Activated naive CD4-positive, alpha-beta T cell treated with anti-CD3 and anti-CD28 coated beads, Interleukin-2, amount 50 U/mL, for 24 hours (primary cell): ENCODE measurements around the gene TOP3B.
A peak's percentile ranks its signal among the peaks of the same experiment; 100 is the strongest.

Experiments used
- H3K27ac Mint-ChIP-seq: one replicate; pipeline ENCODE4 v1.8.0; 2021; ENCODE audit warnings: mild to moderate bottlenecking, mixed read lengths
- H3K27me3 Mint-ChIP-seq: one replicate; pipeline ENCODE4 v1.8.0; 2021; ENCODE audit warnings: mixed read lengths
- H3K36me3 Mint-ChIP-seq: one replicate; pipeline ENCODE4 v1.8.0; 2021; ENCODE audit warnings: mixed read lengths
- H3K4me1 Mint-ChIP-seq: one replicate; pipeline ENCODE4 v1.8.0; 2021; ENCODE audit warnings: mixed read lengths
- H3K4me3 Mint-ChIP-seq: one replicate; pipeline ENCODE4 v1.8.0; 2021; ENCODE audit warnings: mild to moderate bottlenecking, mixed read lengths
- H3K9me3 Mint-ChIP-seq: one replicate; pipeline ENCODE4 v1.8.0; 2021; ENCODE audit warnings: mixed read lengths

TOP3B gene

GRCh38 chr22:21937041-21937820, 45.4 kb downstream of the TOP3B start:
- H3K4me3 Mint-ChIP-seq: no peak overlapping the region
- no peaks in the 10 kb centered on the region for H3K9me3 Mint-ChIP-seq
- H3K36me3 Mint-ChIP-seq: peaks cover 1% of the 10 kb centered on the region
- H3K4me1 Mint-ChIP-seq: peaks cover 29% of the 10 kb centered on the region
- H3K27ac Mint-ChIP-seq: no peak overlapping the region
- H3K27me3 Mint-ChIP-seq: no peaks in the 10 kb centered on the region

- Mint-ChIP-seq H3K4me3 (no peak overlapping the region), H3K4me1 (peaks cover 22% of the 10 kb centered on the region), H3K36me3 (peaks cover 1% of the 10 kb centered on the region), H3K27ac (no peak overlapping the region), H3K9me3 (no peaks in the 10 kb centered on the region), H3K27me3 (no peaks in the 10 kb centered on the region)
Observed at GRCh38 chr22:21936151-21936775, 46.3 kb downstream of the TOP3B start.

GRCh38 chr22:21933910-21934309, 48.7 kb downstream of the TOP3B start:
- no peaks in the 10 kb centered on the region for H3K27me3 Mint-ChIP-seq
- peaks cover 1% of the 10 kb centered on the region for H3K36me3 Mint-ChIP-seq
- peaks cover 14% of the 10 kb centered on the region for H3K4me1 Mint-ChIP-seq
- no peak overlapping the region for H3K4me3 Mint-ChIP-seq
- H3K27ac Mint-ChIP-seq: no peak overlapping the region
- H3K9me3 Mint-ChIP-seq: no peaks in the 10 kb centered on the region

GRCh38 chr22:21933413-21933812, 49.2 kb downstream of the TOP3B start:
- Mint-ChIP-seq H3K27ac (no peak overlapping the region), H3K27me3 (no peaks in the 10 kb centered on the region), H3K4me3 (no peak overlapping the region), H3K36me3 (peaks cover 1% of the 10 kb centered on the region), H3K9me3 (no peaks in the 10 kb centered on the region), H3K4me1 (peaks cover 9% of the 10 kb centered on the region)

- Mint-ChIP-seq H3K27me3 (no peaks in the 10 kb centered on the region), H3K4me1 (no peaks in the 10 kb centered on the region), H3K36me3 (peaks cover 1% of the 10 kb centered on the region), H3K27ac (no peak overlapping the region), H3K4me3 (no peak overlapping the region), H3K9me3 (no peaks in the 10 kb centered on the region)
Observed at GRCh38 chr22:21932347-21932746, 50.2 kb downstream of the TOP3B start.

- H3K36me3 Mint-ChIP-seq: peaks cover 1% of the 10 kb centered on the region
- H3K4me1 Mint-ChIP-seq: no peaks in the 10 kb centered on the region
- no peaks in the 10 kb centered on the region for H3K27me3 Mint-ChIP-seq
- no peaks in the 10 kb centered on the region for H3K9me3 Mint-ChIP-seq
- H3K4me3 Mint-ChIP-seq: no peak overlapping the region
- H3K27ac Mint-ChIP-seq: no peak overlapping the region
Observed at GRCh38 chr22:21931056-21931455, 51.5 kb downstream of the TOP3B start.

GRCh38 chr22:21929253-21929652, 53.3 kb downstream of the TOP3B start:
- no peaks in the 10 kb centered on the region for H3K27me3 Mint-ChIP-seq
- H3K4me3 Mint-ChIP-seq: no peak overlapping the region
- no peaks in the 10 kb centered on the region for H3K4me1 Mint-ChIP-seq
- H3K27ac Mint-ChIP-seq: no peak overlapping the region
- no peaks in the 10 kb centered on the region for H3K9me3 Mint-ChIP-seq
- H3K36me3 Mint-ChIP-seq: no peaks in the 10 kb centered on the region

GRCh38 chr22:21928048-21928447, 54.5 kb downstream of the TOP3B start:
- no peaks in the 10 kb centered on the region for H3K27me3 Mint-ChIP-seq
- no peaks in the 10 kb centered on the region for H3K4me1 Mint-ChIP-seq
- no peak overlapping the region for H3K27ac Mint-ChIP-seq
- H3K9me3 Mint-ChIP-seq: no peaks in the 10 kb centered on the region
- H3K36me3 Mint-ChIP-seq: no peaks in the 10 kb centered on the region
- no peak overlapping the region for H3K4me3 Mint-ChIP-seq

GRCh38 chr22:21927174-21927823, 55.3 kb downstream of the TOP3B start:
- H3K9me3 Mint-ChIP-seq: no peaks in the 10 kb centered on the region
- H3K4me3 Mint-ChIP-seq: no peak overlapping the region
- no peaks in the 10 kb centered on the region for H3K27me3 Mint-ChIP-seq
- H3K27ac Mint-ChIP-seq: peak overlapping the region; percentile 41
- no peaks in the 10 kb centered on the region for H3K4me1 Mint-ChIP-seq
- H3K36me3 Mint-ChIP-seq: no peaks in the 10 kb centered on the region

GRCh38 chr22:21926728-21927127, 55.9 kb downstream of the TOP3B start:
- H3K36me3 Mint-ChIP-seq: no peaks in the 10 kb centered on the region
- peak overlapping the region; percentile 41 for H3K27ac Mint-ChIP-seq
- H3K9me3 Mint-ChIP-seq: no peaks in the 10 kb centered on the region

GRCh38 chr22:21923163-21923561, 59.4 kb downstream of the TOP3B start:
- no peaks in the 10 kb centered on the region for H3K27me3 Mint-ChIP-seq
- H3K4me1 Mint-ChIP-seq: no peaks in the 10 kb centered on the region
- no peaks in the 10 kb centered on the region for H3K9me3 Mint-ChIP-seq
- no peak overlapping the region for H3K4me3 Mint-ChIP-seq
- no peaks in the 10 kb centered on the region for H3K36me3 Mint-ChIP-seq
- H3K27ac Mint-ChIP-seq: no peak overlapping the region

More at GRCh38 chr22:21926728-21927127, 55.9 kb downstream of the TOP3B start:
- no peaks in the 10 kb centered on the region for H3K27me3 Mint-ChIP-seq
- H3K4me1 Mint-ChIP-seq: no peaks in the 10 kb centered on the region
- H3K4me3 Mint-ChIP-seq: no peak overlapping the region

GRCh38 chr22:21922370-21923162, 60.0 kb downstream of the TOP3B start:
- no peaks in the 10 kb centered on the region for H3K4me1 Mint-ChIP-seq
- H3K4me3 Mint-ChIP-seq: no peak overlapping the region
- H3K27me3 Mint-ChIP-seq: no peaks in the 10 kb centered on the region
- H3K27ac Mint-ChIP-seq: no peak overlapping the region
- H3K36me3 Mint-ChIP-seq: no peaks in the 10 kb centered on the region
- H3K9me3 Mint-ChIP-seq: no peaks in the 10 kb centered on the region

GRCh38 chr22:21921729-21922128, 60.9 kb downstream of the TOP3B start:
- Mint-ChIP-seq H3K4me3 (no peak overlapping the region), H3K27me3 (no peaks in the 10 kb centered on the region), H3K4me1 (no peaks in the 10 kb centered on the region), H3K36me3 (no peaks in the 10 kb centered on the region), H3K27ac (no peak overlapping the region), H3K9me3 (no peaks in the 10 kb centered on the region)

GRCh38 chr22:21921184-21921721, 61.3 kb downstream of the TOP3B start:
- H3K4me3 Mint-ChIP-seq: no peak overlapping the region
- H3K4me1 Mint-ChIP-seq: no peaks in the 10 kb centered on the region
- H3K36me3 Mint-ChIP-seq: no peaks in the 10 kb centered on the region
- no peaks in the 10 kb centered on the region for H3K9me3 Mint-ChIP-seq
- H3K27ac Mint-ChIP-seq: no peak overlapping the region
- no peaks in the 10 kb centered on the region for H3K27me3 Mint-ChIP-seq
